Measurements from ENCODE around the gene FCRL2. TPM values are rescaled to one million over a fixed set of nuclear protein-coding genes. Genes with fewer than 3 reads are reported as not detected.

The FCRL2 gene
- total RNA-seq, 4 donors from 2014 or later = not detected

GRCh38 chr1:157771661-157772425, 5.1 kb downstream of the FCRL2 start:
- no peak for DNase-seq (ENCODE audit: low spot score in 2 of 2)
- 73 to 75% methylated on average over 8 of the region's 8 CpGs for WGBS, 2 donors
- no peak overlapping the region for H3K4me3 ChIP-seq (ENCODE audit: low read depth, poor library complexity, severe bottlenecking)
- TF ChIP-seq CTCF (IDR thresholded peaks at IDR 0.05) (no peak), POLR2A (IDR thresholded peaks at IDR 0.05) (no peak)
- intact Hi-C loops (cut with DNase I; ENCODE audit: low total_unique reads) = no loop called here

- no peak for TF ChIP-seq CTCF (IDR thresholded peaks at IDR 0.05)
- intact Hi-C loops (cut with DNase I; ENCODE audit: low total_unique reads) = no loop called here
- WGBS, 2 donors = 42 to 55% methylated on average over 9 of the region's 9 CpGs
- H3K4me3 ChIP-seq (ENCODE audit: low read depth, poor library complexity, severe bottlenecking) = no peak overlapping the region
- DNase-seq (ENCODE audit: low spot score in 2 of 2) = no peak
Observed at GRCh38 chr1:157770442-157771043, 6.4 kb downstream of the FCRL2 start.

- intact Hi-C loops (cut with DNase I; ENCODE audit: low total_unique reads) = no loop called here
- no peak overlapping the region for H3K4me3 ChIP-seq (ENCODE audit: low read depth, poor library complexity, severe bottlenecking)
- no peak for DNase-seq (ENCODE audit: low spot score in 2 of 2)
- TF ChIP-seq POLR2A (IDR thresholded peaks at IDR 0.05) (no peak), CTCF (IDR thresholded peaks at IDR 0.05) (no peak)
Observed at GRCh38 chr1:157766792-157767191, 10.1 kb downstream of the FCRL2 start.

GRCh38 chr1:157758018-157758417, 18.9 kb downstream of the FCRL2 start:
- intact Hi-C loops (cut with DNase I; ENCODE audit: low total_unique reads) = no loop called here
- WGBS, 2 donors = 82 to 89% methylated on average over 4 of the region's 4 CpGs
- TF ChIP-seq POLR2A (IDR thresholded peaks at IDR 0.05) (no peak), CTCF (IDR thresholded peaks at IDR 0.05) (no peak)
- DNase-seq (ENCODE audit: low spot score in 2 of 2) = no peak
- H3K4me3 ChIP-seq (ENCODE audit: low read depth, poor library complexity, severe bottlenecking) = no peak overlapping the region

GRCh38 chr1:157753611-157754010, 23.3 kb downstream of the FCRL2 start:
- 78 to 85% methylated on average over 1 of the region's 1 CpG for WGBS, 2 donors
- intact Hi-C loops (cut with DNase I; ENCODE audit: low total_unique reads) = no loop called here
- no peak for TF ChIP-seq CTCF (IDR thresholded peaks at IDR 0.05)
- no peak for TF ChIP-seq POLR2A (IDR thresholded peaks at IDR 0.05)
- DNase-seq (ENCODE audit: low spot score in 2 of 2) = no peak
- H3K4me3 ChIP-seq (ENCODE audit: low read depth, poor library complexity, severe bottlenecking) = no peak overlapping the region

Measured in lower leg skin (tissue), 4 donors.